OCI-LY7 (cell line): ENCODE data around the gene OLFM2. TPM values are rescaled to one million over a fixed set of nuclear protein-coding genes. Genes with fewer than 3 reads are reported as not detected.

Experiments
- BruUV-seq: library from RNA; stranded (reverse); fragments of 400-500 nt; replicated peaks from 2 replicates; lab custom pipeline; 2021; lab: Mats Ljungman, UMichigan
- CTCF ChIA-PET: fragments of 300-600 bp; sonication (Branson Sonifier 250); formaldehyde crosslinking; loops from one replicate; lab custom pipeline; 2022; ENCODE audit warnings: antibody characterized with exemption; ENCODE audit not compliant: unreplicated experiment; lab: Charles Lee
- POLR2A ChIA-PET: fragments of 300-600 bp; sonication (Branson Sonifier 250); formaldehyde crosslinking; loops from one replicate; lab custom pipeline; 2022; ENCODE audit warnings: antibody characterized with exemption; lab: Charles Lee
- DNase-seq: peaks from one replicate; pipeline ENCODE4 v3.0.0-alpha.2; 2015; ENCODE audit warnings: low spot score
- H2AFZ ChIP-seq: fragments of 200-600 bp; sonication (generic), shearing (Covaris generic); 2 replicates; pipeline ENCODE4 v1.6.1; 2014; ENCODE audit warnings: mild to moderate bottlenecking, antibody characterized with exemption, low read length, moderate library complexity
- H3K27ac ChIP-seq: fragments of 200-600 bp; sonication (generic); 2 replicates; pipeline ENCODE4 v1.5.1; 2014; ENCODE audit warnings: mixed run types, low read depth, mild to moderate bottlenecking, moderate library complexity, low read length, inconsistent platforms; ENCODE audit not compliant: poor library complexity, severe bottlenecking
- H3K36me3 ChIP-seq: fragments of 200-600 bp; sonication (generic); 2 replicates; pipeline ENCODE4 v1.6.1; 2014; ENCODE audit warnings: mild to moderate bottlenecking, antibody characterized with exemption, low read length, moderate library complexity, mixed read lengths; ENCODE audit not compliant: insufficient read depth
- H3K4me1 ChIP-seq: fragments of 200-600 bp; sonication (generic); 2 replicates; pipeline ENCODE4 v1.5.1; 2014; ENCODE audit warnings: mild to moderate bottlenecking, low read length; ENCODE audit not compliant: insufficient read depth, poor library complexity, severe bottlenecking
- H3K4me2 ChIP-seq: fragments of 200-600 bp; sonication (generic); 2 replicates; pipeline ENCODE4 v1.6.1; 2014; ENCODE audit warnings: mild to moderate bottlenecking, low read length
- H3K4me3 ChIP-seq: fragments of 200-600 bp; sonication (generic); 2 replicates; pipeline ENCODE4 v1.5.1; 2014; ENCODE audit warnings: mild to moderate bottlenecking, low read depth, low read length; ENCODE audit not compliant: poor library complexity, severe bottlenecking
- H3K79me2 ChIP-seq: fragments of 200-600 bp; sonication (generic); 2 replicates; pipeline ENCODE4 v1.6.1; 2016; ENCODE audit warnings: low read depth, mild to moderate bottlenecking, low read length, moderate library complexity, mixed read lengths; ENCODE audit not compliant: insufficient read depth
- H3K9me2 ChIP-seq: fragments of 200-600 bp; sonication (generic); 2 replicates; pipeline ENCODE4 v1.6.1; 2016; ENCODE audit warnings: mild to moderate bottlenecking, low read length, mixed read lengths; ENCODE audit not compliant: insufficient read depth
- H3K9me3 ChIP-seq: fragments of 200-600 bp; sonication (generic); 2 replicates; pipeline ENCODE4 v1.6.1; 2014; ENCODE audit warnings: mild to moderate bottlenecking, mixed run types, low read length, mixed read lengths
- H4K20me1 ChIP-seq: fragments of 200-600 bp; sonication (generic); 2 replicates; pipeline ENCODE4 v1.6.1; 2014; ENCODE audit warnings: mild to moderate bottlenecking, antibody characterized with exemption, low read length, moderate library complexity, mixed read lengths; ENCODE audit not compliant: insufficient read depth
- CTCF ChIP-seq: fragments of 200-600 bp; sonication (generic); conservative IDR thresholded peaks from 2 replicates; pipeline ENCODE4 v1.5.1; 2014; ENCODE audit warnings: mild to moderate bottlenecking, antibody characterized with exemption, low read length, moderate library complexity, mixed read lengths
- EZH2phosphoT487 ChIP-seq: fragments of 200-600 bp; sonication (generic); IDR thresholded peaks from 2 replicates; pipeline ENCODE4 v1.6.1; 2018; ENCODE audit warnings: low read depth, borderline replicate concordance, mild to moderate bottlenecking, mixed run types, antibody characterized with exemption, low read length, moderate library complexity, mixed read lengths
- intact Hi-C: fragments of 100-400 bp; cut with micrococcal nuclease; formaldehyde crosslinking; loops from one replicate; pipeline ENCODE4 v1.10.0; 2022; ENCODE audit not compliant: unreplicated experiment
- total RNA-seq, 2 experiments: library from RNA; depleted of rRNA in 1 of 2; stranded (reverse); fragments of >200 nt in 1 of 2; shearing (Covaris generic) in 1 of 2; gene quantifications; 2 replicates each; pipeline ENCODE4 v1.2.3, GENCODE V29; 2014 to 2022

Gene OLFM2
- total RNA-seq, 2 experiments from 2014 or later = not detected

- H3K27ac ChIP-seq = no peak overlapping the region
- intact Hi-C loops = no loop called here
- H3K9me2 ChIP-seq = no peaks in the 10 kb centered on the region
- POLR2A ChIA-PET = interaction anchor here (0.7 kb wide), 1 partner anchor 54 kb away, joined by 4 read pairs; no protein-coding TSS in a partner anchor
- H3K4me3 ChIP-seq = no peak overlapping the region
- TF ChIP-seq EZH2phosphoT487 = no peak
- TF ChIP-seq CTCF = no peak
- H3K4me2 ChIP-seq = no peak overlapping the region
- no peaks in the 10 kb centered on the region for H3K9me3 ChIP-seq
- no peak overlapping the region for H2AFZ ChIP-seq
- no peaks in the 10 kb centered on the region for H3K36me3 ChIP-seq
- CTCF ChIA-PET = no interaction called here
- no TSS peak for BruUV-seq
- no peaks in the 10 kb centered on the region for H4K20me1 ChIP-seq
- DNase-seq = no peak
- no peaks in the 10 kb centered on the region for H3K4me1 ChIP-seq
- no peaks in the 10 kb centered on the region for H3K79me2 ChIP-seq
These were observed 691 bp upstream of the OLFM2 start for GRCh38 chr19:9937001-9937411.

- POLR2A ChIA-PET = no interaction called here
- DNase-seq = no peak
- intact Hi-C loops = no loop called here
These were observed 599 bp downstream of the OLFM2 start for GRCh38 chr19:9935506-9936325.

More at GRCh38 chr19:9935506-9936325, 599 bp downstream of the OLFM2 start:
- Histone ChIP-seq H3K4me1 (no peaks in the 10 kb centered on the region), H3K36me3 (no peaks in the 10 kb centered on the region), H2AFZ (no peak overlapping the region), H3K79me2 (no peaks in the 10 kb centered on the region), H3K27ac (no peak overlapping the region), H4K20me1 (no peaks in the 10 kb centered on the region), H3K9me3 (no peaks in the 10 kb centered on the region), H3K9me2 (no peaks in the 10 kb centered on the region), H3K4me2 (no peak overlapping the region), H3K4me3 (no peak overlapping the region)
- BruUV-seq = no TSS peak
- CTCF ChIA-PET = no interaction called here
- TF ChIP-seq EZH2phosphoT487 (no peak), CTCF (no peak)
